ENCODE data around the gene PRKAG3. TPM values are rescaled to one million over a fixed set of nuclear protein-coding genes. Genes with fewer than 3 reads are reported as not detected.
A peak's percentile ranks its signal among the peaks of the same experiment; 100 is the strongest.

The PRKAG3 gene
- not detected in 2 replicates for total RNA-seq

- no peak for DNase-seq (ENCODE audit: low read depth, low spot score)
Measured at GRCh38 chr2:218831378-218831990, at the start of gene PRKAG3. Gene PRKAG3 (minus strand): TSS chr2:218831803.

GRCh38 chr2:218880859-218881594 lies 49.4 kb upstream of the PRKAG3 start:
- DNase-seq (ENCODE audit: low read depth, low spot score), result no peak

GRCh38 chr2:218880102-218880858 lies 48.7 kb upstream of the PRKAG3 start, which contains the start of gene WNT10A:
Gene WNT10A (plus strand): TSS chr2:218880852. CDS start chr2:218880996, 144 bp downstream.
- DNase-seq (ENCODE audit: low read depth, low spot score), result no peak

- no peak for DNase-seq (ENCODE audit: low read depth, low spot score)
Measured at GRCh38 chr2:218879776-218880101, 48.1 kb upstream of the PRKAG3 start.

GRCh38 chr2:218878926-218879761 lies 47.5 kb upstream of the PRKAG3 start:
- no peak for DNase-seq (ENCODE audit: low read depth, low spot score)

- DNase-seq (ENCODE audit: low read depth, low spot score), result no peak
Measured at GRCh38 chr2:218878486-218878885, 46.9 kb upstream of the PRKAG3 start.

GRCh38 chr2:218877891-218878290 lies 46.3 kb upstream of the PRKAG3 start:
- DNase-seq (ENCODE audit: low read depth, low spot score), result no peak

- DNase-seq (ENCODE audit: low read depth, low spot score), result no peak
Measured at GRCh38 chr2:218877331-218877730, 45.7 kb upstream of the PRKAG3 start.

- peak; percentile 19 for DNase-seq (ENCODE audit: low read depth, low spot score)
Measured at GRCh38 chr2:218876562-218877219, 45.1 kb upstream of the PRKAG3 start.

- no peak for DNase-seq (ENCODE audit: low read depth, low spot score)
Measured at GRCh38 chr2:218875692-218876246, 44.2 kb upstream of the PRKAG3 start.

- no peak for DNase-seq (ENCODE audit: low read depth, low spot score)
Measured at GRCh38 chr2:218873359-218874194, 42.0 kb upstream of the PRKAG3 start.

- DNase-seq (ENCODE audit: low read depth, low spot score), result no peak
Measured at GRCh38 chr2:218872645-218873358, 41.2 kb upstream of the PRKAG3 start.

- DNase-seq (ENCODE audit: low read depth, low spot score), result no peak
Measured at GRCh38 chr2:218871345-218872302, 40.0 kb upstream of the PRKAG3 start.

GRCh38 chr2:218870984-218871344 lies 39.4 kb upstream of the PRKAG3 start:
- DNase-seq (ENCODE audit: low read depth, low spot score), result no peak

- DNase-seq (ENCODE audit: low read depth, low spot score), result no peak
Measured at GRCh38 chr2:218869064-218869463, 37.5 kb upstream of the PRKAG3 start.

GRCh38 chr2:218867900-218868299 lies 36.3 kb upstream of the PRKAG3 start:
- DNase-seq (ENCODE audit: low read depth, low spot score), result no peak

GRCh38 chr2:218865999-218866398 lies 34.4 kb upstream of the PRKAG3 start:
- no peak for DNase-seq (ENCODE audit: low read depth, low spot score)

GRCh38 chr2:218865396-218865795 lies 33.8 kb upstream of the PRKAG3 start:
- DNase-seq (ENCODE audit: low read depth, low spot score), result no peak
